HL-60 (cell line): ENCODE data around the gene TRAIP.

Experiments
- POLR2AphosphoS5 ChIP-seq: IDR thresholded peaks from 2 replicates; pipeline ENCODE4 v1.6.1; 2012; ENCODE audit warnings: low read depth
- SPI1 ChIP-seq: IDR thresholded peaks from 2 replicates; pipeline ENCODE4 v1.6.1; 2012; ENCODE audit warnings: low read depth, mild to moderate bottlenecking, borderline replicate concordance
- TF ChIP-seq, protein P1 (sequence below): IDR thresholded peaks from one replicate; pipeline ENCODE4 v1.5.1; 2011; ENCODE audit warnings: low read length, control low read depth, inconsistent platforms; ENCODE audit not compliant: insufficient read depth
- TF ChIP-seq, protein P2 (sequence below): IDR thresholded peaks from 2 replicates; pipeline ENCODE4 v1.6.1; 2012; ENCODE audit warnings: low read depth; ENCODE audit not compliant: insufficient replicate concordance

DNA sequence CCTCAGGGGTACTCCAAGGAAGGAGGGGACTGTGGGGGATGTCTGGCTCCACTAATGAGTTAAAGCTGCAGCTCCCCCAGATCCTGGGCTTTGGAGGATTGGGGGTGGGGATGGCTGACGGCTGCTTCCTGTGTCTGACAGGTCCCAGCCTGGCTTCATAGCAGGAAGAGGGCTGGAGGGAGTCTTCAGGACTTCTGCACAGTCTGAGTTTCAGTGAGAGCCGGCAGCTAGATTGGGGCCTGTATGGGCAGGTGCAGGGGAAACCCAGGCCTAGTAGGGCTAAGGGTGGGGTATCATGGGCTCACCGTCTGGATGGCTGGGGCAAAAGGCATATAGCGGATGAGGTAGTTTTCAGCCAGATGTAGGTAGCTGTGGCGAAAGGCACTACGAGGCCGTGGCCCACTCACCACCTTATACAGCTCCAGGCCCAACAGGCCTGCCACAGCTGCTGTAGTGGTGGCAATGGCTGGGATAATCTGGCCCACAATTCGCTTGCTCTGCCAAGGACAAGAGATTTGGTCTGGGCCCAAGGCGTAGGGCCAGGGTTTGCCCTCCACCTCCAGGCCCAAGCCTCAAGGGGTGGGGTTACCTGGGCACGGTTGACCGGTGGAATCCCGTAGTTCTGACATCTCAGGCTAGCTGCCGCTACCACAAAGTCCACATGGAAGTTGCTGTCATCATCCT lies 48.8 kb downstream of the TRAIP start:
- TF ChIP-seq POLR2AphosphoS5, result no peak
- TF ChIP-seq, protein P1, sequence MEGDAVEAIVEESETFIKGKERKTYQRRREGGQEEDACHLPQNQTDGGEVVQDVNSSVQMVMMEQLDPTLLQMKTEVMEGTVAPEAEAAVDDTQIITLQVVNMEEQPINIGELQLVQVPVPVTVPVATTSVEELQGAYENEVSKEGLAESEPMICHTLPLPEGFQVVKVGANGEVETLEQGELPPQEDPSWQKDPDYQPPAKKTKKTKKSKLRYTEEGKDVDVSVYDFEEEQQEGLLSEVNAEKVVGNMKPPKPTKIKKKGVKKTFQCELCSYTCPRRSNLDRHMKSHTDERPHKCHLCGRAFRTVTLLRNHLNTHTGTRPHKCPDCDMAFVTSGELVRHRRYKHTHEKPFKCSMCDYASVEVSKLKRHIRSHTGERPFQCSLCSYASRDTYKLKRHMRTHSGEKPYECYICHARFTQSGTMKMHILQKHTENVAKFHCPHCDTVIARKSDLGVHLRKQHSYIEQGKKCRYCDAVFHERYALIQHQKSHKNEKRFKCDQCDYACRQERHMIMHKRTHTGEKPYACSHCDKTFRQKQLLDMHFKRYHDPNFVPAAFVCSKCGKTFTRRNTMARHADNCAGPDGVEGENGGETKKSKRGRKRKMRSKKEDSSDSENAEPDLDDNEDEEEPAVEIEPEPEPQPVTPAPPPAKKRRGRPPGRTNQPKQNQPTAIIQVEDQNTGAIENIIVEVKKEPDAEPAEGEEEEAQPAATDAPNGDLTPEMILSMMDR, result no peak
- TF ChIP-seq, protein P2, sequence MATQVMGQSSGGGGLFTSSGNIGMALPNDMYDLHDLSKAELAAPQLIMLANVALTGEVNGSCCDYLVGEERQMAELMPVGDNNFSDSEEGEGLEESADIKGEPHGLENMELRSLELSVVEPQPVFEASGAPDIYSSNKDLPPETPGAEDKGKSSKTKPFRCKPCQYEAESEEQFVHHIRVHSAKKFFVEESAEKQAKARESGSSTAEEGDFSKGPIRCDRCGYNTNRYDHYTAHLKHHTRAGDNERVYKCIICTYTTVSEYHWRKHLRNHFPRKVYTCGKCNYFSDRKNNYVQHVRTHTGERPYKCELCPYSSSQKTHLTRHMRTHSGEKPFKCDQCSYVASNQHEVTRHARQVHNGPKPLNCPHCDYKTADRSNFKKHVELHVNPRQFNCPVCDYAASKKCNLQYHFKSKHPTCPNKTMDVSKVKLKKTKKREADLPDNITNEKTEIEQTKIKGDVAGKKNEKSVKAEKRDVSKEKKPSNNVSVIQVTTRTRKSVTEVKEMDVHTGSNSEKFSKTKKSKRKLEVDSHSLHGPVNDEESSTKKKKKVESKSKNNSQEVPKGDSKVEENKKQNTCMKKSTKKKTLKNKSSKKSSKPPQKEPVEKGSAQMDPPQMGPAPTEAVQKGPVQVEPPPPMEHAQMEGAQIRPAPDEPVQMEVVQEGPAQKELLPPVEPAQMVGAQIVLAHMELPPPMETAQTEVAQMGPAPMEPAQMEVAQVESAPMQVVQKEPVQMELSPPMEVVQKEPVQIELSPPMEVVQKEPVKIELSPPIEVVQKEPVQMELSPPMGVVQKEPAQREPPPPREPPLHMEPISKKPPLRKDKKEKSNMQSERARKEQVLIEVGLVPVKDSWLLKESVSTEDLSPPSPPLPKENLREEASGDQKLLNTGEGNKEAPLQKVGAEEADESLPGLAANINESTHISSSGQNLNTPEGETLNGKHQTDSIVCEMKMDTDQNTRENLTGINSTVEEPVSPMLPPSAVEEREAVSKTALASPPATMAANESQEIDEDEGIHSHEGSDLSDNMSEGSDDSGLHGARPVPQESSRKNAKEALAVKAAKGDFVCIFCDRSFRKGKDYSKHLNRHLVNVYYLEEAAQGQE, result no peak
- no peak for TF ChIP-seq SPI1
